NOMO-1 treated with dmso at 0.1 percent for 144 hours (cell line): Measurements from ENCODE around the gene ATRAID.
"Not testable (repeated sequence)": the region's sequence is repeated elsewhere in the genome, so short reads cannot be mapped to it uniquely, and the experiment has no call there.

Source experiments
- DNase-seq: peaks from one replicate; lab custom pipeline; 2025; ENCODE audit not compliant: unreplicated experiment; lab: John Stamatoyannopoulos, UW

Gene ATRAID, protein sequence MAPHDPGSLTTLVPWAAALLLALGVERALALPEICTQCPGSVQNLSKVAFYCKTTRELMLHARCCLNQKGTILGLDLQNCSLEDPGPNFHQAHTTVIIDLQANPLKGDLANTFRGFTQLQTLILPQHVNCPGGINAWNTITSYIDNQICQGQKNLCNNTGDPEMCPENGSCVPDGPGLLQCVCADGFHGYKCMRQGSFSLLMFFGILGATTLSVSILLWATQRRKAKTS

DNA sequence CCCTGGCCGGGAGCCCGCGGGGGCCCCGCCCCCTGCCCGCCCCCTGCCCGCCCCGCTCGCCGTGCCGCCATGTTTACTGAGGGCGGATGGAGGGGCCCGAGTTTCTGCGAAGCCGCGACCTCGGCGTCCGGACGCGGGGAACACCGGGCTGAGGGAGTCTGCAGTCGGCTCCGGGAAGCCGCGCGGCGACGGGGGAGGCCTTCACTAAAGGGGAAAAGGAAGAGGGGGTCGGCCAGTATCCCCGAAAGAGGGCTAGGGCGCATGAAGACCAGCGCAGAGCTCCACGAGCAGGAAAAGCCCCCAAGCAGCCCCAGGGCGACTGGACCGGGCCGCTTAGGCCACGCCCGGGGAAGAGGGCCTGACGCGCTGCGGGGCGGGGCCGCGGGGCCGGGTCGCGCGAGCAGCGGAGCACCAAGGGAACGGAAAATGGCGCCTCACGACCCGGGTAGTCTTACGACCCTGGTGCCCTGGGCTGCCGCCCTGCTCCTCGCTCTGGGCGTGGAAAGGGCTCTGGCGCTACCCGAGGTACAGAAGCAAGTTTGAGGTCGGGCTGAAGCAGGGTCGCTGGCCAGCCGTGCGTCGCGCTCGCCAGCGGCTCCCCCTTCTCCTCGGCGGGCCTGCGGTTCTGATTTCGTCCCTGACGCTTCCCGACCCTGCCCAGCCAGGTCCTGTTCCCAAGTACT is at the start of gene ATRAID, which contains the start of gene SLC5A6:
Gene ATRAID (plus strand): TSS at position 99 of the 683 bp plus-strand sequence. CDS start 328 bp downstream, at position 427.
Gene SLC5A6 (minus strand): TSS at position 326 of the 683 bp plus-strand sequence. CDS start 4,618 bp downstream, outside the sequence.
- peak; percentile 88 for DNase-seq

DNA sequence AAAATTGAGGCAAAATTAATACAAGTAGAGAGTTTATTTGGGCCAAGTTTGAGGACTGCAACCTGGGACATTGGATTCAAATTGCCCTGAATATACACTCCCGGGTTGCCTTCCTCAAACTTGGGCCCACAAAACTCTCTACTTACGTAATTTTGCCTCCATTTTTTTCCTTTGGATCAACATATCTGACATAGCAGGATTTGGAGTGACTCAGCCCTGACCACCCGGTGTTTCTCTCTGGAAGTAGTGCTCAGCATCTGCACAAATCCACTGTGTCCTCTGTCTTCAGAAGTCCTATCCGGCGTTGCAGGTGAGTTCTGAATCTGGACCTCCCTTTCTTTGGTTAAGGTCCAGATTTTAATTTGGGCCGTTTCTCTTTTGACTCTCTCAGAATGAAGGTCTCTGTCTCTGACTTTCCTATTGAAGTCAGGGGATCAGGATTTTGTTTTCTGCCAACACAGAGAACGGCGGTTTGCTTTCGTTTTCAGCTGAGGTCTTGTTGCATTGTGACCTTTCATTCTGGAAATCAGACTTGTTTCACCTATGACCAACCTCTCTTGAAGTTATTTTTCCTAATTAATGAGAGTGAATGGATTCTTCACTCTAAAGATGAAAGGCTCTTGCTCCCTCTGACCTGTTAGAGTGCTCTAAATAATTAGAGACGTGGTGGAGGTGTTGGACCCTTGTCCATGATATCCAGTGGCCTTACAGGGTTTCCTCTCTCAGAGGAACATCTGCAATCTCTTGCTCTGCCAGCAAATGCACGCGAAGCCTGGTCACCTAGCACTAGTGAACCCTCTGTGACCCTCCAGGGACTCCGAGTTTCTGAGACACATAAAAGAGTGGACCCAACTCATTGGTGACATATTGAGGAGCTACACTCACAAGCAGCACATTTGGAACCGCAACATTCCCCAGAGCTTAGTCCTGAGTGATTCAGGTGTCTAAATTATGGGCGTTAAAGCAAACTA is 49.4 kb upstream of the ATRAID start:
- DNase-seq: no peak

DNA sequence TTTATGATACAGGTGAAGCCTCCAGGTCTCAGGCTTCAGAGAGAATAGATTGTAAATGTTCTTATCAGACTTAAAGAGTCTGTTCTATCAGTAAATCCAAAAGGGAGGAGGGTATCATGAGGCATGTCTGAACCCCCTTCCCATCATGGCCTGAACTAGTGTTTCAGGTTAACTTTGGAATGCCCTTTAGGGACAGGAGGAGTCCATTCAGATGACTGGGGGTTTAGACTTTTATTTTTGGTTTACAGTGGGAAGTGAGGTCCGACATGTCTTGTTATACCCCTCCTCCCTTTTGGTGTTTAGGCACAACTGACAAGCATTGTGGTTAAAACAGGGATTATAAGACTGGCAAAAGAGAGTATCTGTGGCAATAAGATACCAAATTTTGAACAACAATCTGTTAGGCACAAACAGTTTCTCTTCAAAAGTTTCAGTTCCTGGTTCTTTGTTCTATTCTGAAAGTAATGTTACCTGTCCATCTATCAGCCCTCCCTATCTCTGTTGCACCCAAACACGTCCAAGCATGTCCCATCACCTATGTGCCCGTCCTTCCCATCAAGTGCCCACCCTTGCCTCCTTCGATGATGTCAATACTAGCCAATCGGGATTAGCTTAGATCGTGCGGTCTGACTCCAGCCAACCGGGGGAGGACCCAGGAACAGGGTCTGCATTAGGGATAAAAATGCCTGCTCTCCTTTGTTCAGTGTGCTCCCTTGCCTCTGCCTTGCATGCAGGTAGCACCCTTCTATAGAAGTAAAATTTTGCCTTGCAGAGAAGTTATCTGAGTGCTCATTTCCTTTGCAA is 46.7 kb upstream of the ATRAID start:
- no peak for DNase-seq

DNA sequence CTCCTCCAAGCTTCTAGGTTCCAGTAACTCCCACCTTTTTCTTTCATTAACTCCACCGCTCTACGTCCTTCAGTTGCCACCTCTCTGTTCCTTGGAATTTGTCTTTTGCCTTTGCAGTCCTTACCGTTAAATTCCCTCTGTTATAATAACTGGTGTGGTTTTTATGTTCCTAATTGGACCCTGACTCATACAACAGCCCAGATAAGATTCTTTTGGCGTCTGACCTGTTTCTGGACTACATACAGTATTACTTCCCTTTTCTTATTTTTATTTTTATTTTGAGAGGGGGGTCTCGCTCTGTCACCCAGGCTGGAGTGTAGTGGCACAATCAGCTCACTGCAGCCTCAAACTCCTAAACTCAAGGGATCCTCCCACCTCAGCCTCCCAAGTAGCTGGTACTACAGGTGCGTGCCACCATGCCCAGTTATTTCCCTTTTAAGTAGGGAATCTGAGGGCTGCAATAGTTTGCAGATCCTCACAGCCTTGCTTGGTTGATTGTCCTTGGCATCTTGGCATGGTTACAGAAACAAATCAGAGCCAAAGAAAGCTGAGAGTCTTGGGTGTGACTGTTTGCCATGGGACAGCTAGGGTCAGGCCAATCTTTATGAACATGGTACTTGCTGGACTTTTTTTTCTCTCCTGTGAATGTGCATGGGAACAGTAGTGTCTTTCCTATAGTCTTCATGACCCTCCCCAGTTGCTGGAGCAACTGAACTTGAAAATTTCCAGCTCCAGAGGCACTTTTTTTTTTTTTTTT is 41.1 kb upstream of the ATRAID start:
- no peak for DNase-seq

DNA sequence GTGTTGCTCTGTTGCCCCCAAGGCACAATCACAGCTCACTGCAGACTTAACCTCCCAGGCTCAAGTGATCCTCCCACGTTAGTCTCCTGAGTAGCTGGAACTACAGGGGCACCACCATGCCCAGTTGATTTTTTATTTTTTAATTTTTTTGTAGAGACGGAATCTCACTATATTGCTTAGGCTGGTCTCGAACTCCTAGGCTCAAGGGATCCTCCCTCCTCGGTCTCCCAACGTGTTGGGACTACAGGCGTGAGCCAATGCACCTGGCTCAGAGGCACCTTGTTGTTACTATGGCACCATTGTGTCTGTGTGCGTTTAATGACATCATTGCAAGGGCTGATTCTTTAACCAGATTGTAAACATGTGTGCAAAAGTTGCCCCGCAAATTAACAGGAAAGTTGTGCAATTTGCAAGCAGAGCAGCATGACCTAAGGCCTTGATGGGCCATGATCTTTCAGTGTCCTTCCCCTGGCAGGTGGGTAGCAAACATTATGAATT is 40.4 kb upstream of the ATRAID start:
- DNase-seq: no peak

DNA sequence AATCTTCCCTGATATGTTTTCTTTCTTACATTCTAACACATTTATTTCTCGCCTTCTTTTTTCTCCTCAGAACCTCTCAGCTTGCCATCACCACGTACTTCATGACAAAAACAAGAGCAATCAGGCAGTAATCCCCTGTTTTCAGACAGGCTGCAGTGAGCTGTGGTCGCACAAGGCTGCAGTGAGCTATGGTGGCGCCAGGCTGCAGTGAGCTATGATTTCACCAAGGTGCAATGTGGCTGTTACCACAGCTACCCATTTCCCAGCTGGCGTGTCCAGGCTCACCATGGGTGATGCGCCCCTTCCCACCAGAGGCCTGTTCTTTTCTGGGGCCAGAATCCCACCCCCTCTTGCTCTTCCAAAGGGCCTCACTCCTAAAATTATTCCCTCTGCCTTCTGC is 37.2 kb upstream of the ATRAID start:
- DNase-seq: no peak

DNA sequence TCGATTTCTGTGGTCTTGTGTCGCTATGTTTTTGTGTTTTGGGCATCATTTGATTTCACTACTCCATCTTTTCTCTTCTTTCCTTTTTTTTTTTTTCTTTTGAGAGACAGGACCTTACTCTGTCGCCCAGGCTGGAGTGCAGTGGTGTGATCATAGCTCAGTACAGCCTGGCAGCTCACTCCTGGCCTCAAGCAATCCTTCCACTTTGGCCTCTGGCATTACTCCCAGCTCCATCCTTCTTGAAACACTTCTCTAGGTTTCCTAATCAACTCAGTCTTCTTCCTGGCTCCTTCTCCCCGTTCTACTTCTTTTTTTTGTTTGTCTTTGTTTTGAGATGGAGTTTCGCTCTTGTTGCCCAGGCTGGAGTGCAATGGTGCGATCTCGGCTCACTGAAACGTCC is 36.5 kb upstream of the ATRAID start:
- no peak for DNase-seq

DNA sequence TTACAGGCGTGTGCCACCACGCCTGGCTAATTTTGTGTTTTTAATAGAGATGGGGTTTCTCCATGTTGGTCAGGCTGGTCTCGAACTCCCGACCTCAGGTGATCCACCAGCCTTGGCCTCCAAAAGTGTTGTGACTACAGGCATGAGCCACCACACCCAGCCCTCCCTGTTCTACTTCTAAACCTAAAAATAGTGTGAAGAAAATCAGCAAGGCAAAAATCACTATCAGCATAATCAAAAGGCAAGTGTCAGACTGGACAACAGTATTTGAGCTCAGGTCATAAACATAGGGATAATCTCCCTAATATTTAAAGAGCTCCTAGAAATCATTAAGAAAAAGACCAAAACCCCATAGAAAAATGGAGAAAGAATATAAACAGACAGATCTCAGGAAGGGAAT is 36.1 kb upstream of the ATRAID start:
- DNase-seq: not testable (repeated sequence)

DNA sequence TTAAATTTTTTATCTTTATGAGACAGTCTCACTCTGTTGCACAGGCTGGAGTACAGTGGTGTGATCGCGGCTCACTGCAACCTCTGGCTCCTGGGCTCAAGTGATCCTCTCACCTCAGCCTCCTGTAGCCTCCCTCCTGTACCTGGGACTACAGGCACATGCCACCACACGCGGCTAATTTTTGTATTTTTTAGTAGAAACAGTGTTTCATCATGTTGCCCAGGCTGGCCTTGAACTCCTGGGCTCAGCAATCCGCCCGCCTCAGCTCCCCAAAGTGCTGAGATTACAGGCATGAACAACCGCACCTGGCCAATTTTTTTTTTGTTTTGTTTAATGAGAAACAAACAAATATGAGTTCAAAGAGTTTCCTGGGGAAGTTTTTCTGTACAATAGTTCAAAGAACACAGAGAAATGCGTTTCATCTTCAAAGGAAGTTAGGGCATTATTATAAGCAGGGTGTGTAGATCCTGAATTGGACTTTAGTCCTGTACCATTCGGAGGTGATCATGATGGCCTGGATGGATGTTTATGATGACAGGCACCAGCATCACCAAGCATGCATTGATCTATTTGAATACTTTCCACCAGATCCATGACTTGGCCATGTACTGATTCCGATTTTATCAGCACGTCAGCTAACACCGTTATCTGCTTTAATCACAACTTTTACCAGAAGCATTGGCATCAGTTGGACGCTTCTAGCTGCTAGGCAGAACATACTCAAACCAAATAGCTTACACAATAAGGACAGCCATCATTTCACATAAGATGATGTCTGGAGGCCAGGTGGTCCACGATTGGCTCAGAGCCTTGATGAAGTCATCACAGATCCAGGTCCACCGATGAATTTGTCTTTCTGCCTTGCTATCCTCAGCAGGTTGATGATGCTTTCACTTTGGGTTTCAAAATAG is 34.1 kb upstream of the ATRAID start:
- DNase-seq: no peak

DNA sequence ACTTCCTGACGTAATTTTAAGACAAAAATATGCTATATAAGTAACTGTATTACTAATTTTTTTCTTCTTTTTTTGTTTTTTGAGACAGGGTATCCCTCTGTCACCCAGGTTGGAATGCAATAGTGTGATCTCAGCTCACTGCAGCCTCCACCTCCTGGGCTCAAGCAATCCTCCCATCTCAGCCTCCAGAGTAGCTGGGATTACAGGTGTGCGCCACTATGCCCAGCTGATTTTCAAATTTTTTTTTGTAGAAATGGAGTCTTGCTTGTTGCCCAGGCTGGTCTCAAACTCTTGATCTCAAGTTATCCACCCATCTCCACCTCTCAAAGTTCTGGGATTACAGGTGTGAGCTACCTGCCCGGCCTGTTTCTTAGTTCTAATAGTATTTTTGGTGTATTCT is 33.4 kb upstream of the ATRAID start:
- no peak for DNase-seq

DNA sequence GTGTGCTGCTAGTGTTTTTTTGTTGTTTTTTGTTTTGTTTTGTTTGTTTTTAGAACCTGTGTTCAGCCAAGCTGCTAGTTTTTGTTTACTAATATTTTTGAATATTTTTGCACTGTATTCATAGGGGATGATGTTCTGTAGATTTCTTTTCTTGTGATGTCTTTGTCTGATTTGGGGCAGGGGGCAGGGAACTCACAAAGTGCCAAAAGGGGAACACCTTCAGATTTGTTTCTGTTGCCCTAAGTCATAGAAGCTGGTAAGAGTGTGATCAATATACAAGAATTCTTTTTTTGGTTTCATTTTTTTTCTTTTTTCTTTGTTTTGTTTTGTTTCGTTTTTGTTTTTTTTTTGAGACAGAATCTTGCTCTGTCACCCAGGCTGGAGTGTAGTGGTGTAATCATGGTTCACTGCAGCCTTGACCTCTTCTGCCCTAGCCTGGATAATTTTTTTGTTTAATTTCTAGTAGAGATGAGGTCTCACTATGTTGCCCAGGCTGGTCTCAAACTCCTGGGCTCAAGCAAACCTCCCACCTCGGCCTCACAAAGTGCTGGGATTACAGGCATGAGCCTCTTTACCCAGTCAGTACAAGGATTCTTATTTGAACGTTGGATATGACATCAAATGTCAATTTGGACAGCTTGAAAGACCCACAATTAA is 32.4 kb upstream of the ATRAID start:
- DNase-seq: no peak

DNA sequence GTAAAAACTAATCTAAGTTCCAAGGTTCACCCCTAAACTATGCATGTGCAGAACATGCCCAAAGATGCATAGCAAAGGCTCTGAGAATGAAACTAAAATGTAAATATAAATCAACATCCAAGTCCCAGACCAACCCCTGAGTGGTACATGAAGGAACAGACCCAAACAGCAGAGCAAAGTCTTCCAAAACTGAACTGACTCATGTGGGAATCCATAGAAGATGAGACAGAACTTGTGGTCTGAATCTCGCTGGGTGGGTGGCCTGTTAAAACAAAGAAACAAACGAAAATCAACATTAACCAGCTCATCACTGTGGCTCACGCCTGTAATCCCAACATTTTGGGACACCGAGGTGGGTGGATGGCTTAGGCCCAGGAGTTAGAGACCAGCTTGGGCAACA is 29.5 kb upstream of the ATRAID start:
- no peak for DNase-seq

DNA sequence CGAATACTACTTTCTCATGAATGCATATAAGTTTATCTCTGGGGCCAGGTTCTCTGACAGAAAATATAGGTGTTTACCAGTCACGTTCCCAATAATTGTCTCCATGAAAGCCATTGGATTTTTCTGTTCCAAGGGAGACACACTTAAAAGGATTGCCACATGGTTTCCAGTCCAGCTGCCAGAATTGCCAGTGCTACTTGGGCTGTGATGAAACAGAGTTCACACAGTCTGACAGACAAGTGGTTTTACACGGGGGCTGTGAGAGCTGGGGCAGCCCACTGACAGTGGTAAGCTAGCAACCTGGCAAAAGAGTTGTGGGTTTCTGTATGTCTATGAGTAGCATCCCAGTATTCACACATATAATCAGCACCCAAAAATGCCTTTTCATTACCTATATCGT is 27.7 kb upstream of the ATRAID start:
- DNase-seq: no peak

DNA sequence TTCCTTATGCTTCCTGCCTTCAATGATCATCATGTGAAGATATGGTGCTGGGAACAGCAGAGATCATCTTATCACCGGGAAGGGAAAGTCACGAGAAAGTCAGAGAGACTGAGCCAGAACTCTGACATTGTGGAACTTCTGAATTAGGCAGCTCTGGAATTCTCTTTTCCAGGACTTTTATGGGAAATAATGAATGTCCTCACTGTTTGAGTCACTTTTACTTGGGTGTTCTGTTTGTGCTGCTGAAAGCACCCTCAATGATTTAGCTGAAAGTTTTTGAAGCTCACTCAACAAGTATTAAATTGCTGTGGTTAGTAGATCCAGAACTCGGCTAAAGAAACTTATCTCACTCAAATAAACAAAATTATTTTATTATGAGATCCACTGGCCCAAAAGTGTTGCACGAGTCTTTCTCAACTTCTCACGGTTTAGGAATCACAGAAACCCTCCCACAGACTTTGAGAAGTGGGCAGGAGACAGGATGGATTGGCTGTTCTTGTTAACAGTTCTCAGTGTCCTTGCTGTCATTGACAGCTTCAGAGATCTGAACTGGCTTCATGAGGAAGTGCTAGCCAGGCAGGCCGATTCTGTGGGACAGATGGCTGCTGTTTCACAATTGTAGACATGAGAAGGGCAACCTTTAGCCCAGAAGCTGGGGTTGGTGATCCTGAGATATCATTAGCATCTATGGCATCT is 26.4 kb upstream of the ATRAID start:
- DNase-seq: peak; percentile 35

DNA sequence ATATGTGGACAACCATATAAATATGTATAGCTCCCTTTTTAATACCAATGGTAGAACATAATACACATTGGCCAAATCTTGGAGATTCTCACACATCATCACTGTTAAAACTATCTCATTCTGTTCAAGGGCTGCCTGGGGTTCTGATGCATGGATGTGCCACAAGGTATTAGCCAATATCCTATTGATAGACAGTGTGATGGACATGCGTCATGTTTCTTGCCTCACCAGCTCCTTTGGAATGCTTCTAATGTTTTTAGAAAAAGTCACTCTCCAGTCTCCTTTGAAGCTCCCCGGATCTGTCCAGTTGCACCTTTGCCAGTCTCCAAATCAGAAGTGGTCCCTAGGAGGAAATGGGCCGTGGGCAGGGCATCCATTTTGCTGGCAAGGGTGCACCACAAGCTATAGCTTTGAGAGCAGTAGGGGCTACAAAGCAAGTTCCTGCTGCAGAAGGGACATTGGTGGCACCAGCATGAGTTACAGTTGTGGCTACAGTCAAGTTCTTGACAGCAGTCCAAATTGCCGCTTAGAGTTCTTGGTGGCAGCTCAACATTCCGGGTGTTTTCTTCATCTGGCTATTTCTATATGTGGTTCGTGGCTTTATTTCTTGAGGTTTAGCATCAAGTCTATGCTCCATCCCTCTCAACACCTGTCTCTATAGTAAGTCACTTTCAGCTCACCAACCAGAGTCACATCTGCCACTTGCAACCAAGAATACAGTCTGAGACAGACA is 25.1 kb upstream of the ATRAID start:
- no peak for DNase-seq

DNA sequence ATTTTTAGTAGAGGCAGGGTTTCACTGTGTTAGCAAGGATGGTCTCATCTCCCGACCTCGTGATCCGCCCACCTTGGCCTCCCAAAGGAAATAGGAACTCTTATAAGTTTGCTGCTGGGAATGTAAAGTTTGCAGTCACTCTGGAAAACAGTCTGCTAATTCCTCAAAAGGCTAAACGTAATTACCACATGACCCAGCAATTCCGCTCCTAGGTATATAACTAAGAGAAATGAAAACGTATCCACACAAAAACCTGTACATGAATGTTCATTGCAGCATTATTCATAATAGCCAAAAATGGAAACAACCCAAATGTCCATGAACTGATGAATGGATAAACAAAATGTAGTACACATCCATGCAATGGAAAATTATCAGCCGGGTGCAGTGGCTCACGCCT is 21.9 kb upstream of the ATRAID start:
- DNase-seq: no peak
